ENCODE data around the gene ANO10.
"Not testable (repeated sequence)": the region's sequence is repeated elsewhere in the genome, so short reads cannot be mapped to it uniquely, and the experiment has no call there.

- not testable (repeated sequence) for TF ChIP-seq CTCF, POLR2A, POLR2AphosphoS5, EP300 (IDR thresholded peaks at IDR 0.05)
Observed at GRCh38 chr3:43656390-43656789, 34.6 kb upstream of the ANO10 start.

Data from suprapubic skin (tissue), 4 donors.